Cardiac septum (tissue), 1 donor: ENCODE results near the gene NRAP. TPM values are rescaled to one million over a fixed set of nuclear protein-coding genes. Genes with fewer than 3 reads are reported as not detected.

Experiments used
- DNase-seq: peaks from one replicate; pipeline ENCODE4 v3.0.0-alpha.2; 2020; ENCODE audit warnings: low spot score
- intact Hi-C: fragments of 100-400 bp; cut with DNase I; formaldehyde crosslinking; loops from one replicate; pipeline ENCODE4 v1.14.0; 2022
- total RNA-seq: library from RNA; stranded (reverse); fragmentation: NEBNext Ultra II Directional; extraction: Animal tissue kit (Norgen Biotek cat#: 25700); gene quantifications from one replicate; pipeline ENCODE4 v1.2.1, GENCODE V29; 2021
- donor health status: DM: no; HTN: no; CAD: no.

NRAP gene
- total RNA-seq, 1 donor from 2014 or later: 1,029 TPM

DNA sequence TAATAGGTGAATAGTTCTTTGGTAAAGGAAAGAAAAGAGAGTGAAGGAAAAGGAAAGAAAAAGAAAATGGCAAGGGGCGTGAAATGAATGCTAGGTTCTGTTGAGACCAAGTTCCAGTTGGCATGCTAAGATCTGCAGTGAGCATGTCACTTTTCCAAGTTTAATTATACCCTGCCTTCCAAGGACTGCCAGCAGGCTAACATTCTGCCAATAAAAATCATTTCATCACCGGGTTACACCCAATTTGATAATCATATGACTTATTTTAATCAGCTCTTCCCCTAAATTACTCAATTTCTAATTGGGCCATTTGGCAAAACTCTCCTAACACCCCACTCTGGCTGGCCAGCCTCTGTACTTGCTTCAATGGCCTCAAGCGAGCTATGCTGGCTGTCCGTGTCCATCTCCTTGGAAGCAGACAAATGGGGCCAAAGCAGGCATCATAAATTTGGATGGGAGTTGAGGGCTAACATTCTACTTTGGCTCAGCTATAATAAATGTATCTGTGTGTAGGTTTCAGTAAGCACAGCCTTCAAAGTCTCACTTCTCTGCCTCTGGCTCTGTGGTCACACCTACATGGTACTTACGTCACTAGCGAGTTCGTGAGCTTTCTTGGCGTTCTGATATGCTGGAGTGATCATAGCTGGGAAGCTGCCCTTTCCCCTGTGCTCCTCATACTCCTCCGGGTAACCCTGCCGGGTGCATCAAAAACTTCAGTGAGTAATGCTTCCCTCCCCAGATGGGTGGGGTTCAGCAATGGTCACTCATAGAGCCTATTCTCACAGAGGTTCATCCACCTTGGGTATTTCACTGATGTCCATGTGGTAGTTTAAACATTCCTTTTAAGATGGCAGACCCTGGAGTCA, 17.3 kb downstream of the NRAP start:
- DNase-seq: no peak
- intact Hi-C loops: loop anchor here (2.0 kb wide), 1 partner anchor 14 kb away; no protein-coding TSS in a partner anchor

DNA sequence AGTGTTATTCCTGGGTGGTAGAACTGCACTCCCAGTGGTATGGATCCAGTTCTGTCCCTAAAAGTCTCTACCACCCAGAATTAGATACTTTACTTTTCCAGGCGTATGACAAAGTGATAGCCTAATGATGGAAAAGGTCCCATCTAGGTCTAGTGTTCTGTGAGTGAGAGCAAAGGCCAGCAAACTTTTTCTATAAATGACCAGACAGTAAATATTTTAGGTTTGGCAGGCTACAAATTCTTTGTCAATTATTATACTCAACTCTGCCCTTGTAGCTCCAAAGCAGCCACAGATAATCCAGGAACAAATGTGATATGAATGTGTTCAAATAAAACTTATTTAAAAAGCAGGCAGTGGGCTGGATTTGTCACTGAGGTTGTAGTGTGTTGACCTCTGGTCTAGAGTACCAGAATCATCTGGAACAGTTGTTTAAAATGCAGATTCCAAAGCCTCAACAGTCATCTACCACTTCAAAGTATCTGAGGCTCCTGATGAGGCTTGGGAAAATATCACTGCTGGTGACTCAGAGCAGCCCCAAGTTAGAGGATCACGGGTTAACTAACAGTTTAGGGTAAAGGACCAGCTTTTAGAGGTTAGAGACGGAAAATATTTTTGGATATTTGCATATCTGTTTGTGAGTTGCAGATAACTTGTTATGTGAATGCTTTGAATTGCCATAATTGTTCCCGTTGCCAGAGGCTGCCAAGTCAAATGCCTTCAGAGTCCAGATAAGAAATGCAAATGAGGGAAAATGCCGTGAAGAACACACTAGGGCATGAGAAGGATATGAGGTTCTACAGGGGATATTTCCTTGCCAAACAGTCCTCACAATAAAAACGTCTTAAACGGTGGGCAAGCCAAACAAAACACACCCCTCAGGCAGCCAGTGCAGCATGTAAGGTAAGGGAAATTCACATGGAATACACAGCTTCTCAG, 19.4 kb downstream of the NRAP start:
- intact Hi-C loops: no loop called here
- no peak for DNase-seq

DNA sequence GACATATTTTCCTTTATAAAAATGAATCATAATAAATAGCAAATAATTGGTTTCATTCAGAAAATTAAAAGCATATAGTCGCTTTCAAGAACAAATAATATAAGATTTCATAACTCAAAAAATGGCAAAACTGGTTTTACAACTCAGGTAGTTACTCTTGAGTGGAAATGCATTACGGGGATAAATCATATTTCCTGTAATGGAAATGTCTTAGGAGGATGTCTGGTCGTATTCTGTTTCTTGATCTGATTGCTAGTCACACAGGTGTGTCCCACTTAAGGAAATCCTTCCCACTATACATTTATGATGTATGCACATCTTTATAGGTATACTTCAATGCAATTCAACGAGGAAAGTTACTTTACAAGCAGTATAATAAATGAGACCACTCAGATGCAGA, 20.7 kb downstream of the NRAP start:
- no peak for DNase-seq
- intact Hi-C loops: no loop called here

DNA sequence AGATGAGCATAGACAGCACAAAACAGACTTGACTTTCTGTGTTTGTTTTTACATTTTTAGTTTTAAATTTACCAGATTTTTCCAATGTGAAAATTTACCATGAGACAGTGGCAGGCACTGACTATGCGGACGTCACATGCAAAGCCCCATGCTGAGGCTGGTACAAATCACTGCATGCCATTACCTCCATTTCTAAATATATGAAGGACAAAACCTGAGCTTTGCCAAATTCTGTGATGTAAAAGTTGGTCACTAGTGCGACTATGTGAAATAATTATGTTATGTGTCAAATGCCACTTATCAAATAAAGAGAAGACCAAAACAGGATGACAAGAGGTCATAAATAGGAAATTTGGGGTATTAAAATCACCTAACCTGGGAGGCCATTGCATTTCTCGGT, 22.1 kb downstream of the NRAP start:
- no peak for DNase-seq
- intact Hi-C loops: no loop called here

DNA sequence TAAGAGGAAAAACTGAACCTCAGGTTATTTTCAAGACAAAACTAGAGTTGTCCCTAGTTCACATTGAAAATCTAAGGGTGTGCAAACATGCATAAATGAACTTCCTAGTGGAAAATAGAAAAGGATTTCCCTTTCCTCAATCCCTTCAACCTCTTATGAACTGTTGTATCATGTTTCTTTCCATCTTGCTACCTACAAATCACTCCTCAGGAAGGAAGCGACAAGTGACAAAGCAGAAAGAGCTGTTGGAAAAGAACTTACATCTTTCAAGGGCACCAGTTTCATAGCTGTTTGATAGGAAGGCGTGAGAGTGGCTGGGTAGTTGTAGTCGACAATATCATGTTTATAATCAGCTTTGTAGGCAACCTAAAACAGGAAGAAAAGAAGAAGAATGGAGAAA, 23.9 kb downstream of the NRAP start:
- intact Hi-C loops: no loop called here
- DNase-seq: no peak

DNA sequence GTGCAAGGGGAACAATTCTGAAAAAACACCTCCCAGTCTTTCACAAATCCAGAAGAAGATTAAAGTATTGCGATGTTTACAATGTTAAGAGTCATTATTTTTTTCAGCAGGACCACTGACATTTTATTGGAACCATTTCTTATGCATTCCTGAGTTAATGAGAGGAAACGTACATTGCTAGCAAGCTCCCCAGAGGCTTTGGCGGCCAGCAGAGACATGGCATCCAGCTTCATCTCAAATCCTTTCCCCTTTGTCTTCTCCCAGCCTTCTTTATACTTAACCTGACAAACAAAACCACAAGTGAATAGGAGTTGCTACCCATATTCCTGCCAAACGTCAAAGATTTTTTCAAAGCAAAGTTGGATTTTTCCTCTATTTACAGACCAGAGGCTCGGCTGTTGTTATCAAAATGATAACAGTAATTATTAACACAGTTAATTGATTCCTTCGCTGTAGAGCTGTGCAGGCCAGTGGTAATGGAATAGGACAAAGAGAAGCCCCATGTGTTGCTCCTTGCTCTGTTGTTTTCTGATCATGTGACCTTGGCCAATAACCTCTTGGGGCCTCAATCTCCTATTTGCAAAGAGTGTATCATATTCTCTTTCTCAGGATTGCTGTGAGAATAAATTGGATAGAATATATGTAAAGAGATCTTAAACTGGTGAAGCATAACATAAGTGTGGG, 32.0 kb downstream of the NRAP start:
- DNase-seq: no peak
- intact Hi-C loops: no loop called here

DNA sequence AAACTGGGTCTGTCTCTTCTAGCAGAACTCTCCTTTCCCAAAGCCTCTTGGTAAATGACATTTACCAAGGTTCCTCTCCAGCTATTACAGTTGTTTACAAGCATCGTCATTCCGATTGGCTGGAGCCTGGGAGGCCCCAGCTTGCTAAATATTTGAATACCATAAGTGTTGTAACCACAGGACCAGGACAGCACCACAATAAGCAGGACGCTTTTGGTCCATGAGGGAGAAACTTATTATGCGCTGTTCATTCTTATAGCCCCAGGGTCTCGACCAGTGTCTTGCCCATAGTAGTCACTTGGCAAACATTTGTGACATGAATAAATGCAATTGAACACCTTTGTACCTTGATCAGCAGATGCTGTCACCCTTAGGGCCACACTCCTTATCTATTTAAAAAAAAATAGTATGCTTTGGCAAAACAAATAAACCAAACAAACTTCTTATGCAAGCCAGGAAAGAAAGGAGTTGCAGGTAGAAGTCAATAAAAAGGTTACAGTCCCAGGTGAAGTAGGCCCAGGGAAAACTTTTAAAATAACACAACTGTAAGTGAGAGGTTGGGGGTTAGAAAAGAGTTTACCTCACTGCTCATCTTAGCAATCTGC, 32.8 kb downstream of the NRAP start:
- intact Hi-C loops: no loop called here
- no peak for DNase-seq

DNA sequence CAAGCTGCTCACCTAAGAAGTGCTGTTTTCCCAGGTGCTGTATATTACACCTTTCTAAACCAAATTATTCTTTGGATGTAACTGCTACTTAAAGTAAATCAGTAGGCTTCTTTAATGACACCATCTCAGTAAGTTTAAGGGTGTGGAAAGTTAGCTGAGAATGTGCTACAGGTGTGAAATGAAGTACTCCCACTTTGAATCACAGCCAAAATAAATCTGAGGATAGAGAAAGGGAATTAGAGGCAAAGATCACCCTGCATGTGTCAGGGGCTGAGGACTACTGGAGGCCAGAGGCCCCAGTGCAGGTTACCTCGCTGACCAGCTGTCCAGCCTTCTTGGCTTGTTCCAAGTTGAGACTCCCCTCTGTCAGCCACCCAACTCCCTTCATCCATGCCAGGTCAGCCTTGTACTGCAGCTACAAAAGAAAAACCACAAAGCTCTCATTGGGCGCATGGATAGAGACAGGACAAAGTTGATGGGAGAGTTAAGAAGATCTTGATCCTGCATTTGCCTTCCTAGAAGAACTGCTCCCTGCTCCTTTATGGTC, 35.2 kb downstream of the NRAP start:
- no peak for DNase-seq
- intact Hi-C loops: loop anchor here (5.0 kb wide), 1 partner anchor 34 kb away; the partner anchor contains the start of gene NRAP

DNA sequence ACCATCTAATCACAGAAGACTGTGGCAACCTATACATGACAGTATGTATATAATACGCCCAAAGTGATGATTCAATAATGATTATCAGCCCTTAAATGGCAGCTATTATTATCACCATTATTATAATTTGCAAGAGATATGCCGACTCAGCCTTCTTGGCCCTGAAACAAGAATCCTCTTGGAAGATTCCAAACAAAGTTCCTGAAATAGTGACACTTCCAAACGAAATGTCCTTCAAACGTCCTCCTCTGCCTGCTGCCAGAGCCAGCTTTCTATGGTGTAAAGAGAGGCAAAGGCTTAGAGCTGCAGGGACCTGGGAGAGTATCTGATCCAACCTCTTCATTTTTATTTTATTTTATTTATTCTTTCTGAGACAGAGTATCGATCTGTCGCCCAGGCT, 36.0 kb downstream of the NRAP start:
- intact Hi-C loops: loop anchor here (5.0 kb wide), 1 partner anchor 34 kb away; the partner anchor contains the start of gene NRAP
- DNase-seq: no peak

DNA sequence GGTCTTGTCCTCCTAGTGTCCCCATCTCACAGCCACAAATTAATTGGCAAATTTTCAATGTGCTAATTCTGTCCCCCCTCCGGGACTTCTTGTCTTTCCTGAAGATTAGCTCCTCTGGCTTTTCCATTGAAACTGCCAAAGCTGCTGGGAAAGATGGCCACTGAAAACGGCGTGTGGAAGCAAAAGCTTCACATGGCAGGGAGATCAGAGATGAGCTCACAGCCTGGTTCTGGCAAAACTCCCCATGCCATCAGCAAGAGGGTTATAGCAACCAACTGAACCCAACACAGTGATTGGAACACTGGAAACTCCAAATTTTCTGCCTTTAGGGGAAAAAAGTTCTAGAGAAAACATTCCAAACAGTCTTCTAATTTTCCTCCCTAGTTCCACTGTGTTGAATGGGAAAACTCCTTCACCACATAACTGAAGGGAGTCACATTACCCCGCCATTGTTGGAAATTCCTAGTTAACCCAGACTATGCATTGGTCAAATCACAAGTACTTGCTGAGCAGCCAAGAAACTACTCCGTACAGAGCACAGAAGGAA, 37.0 kb downstream of the NRAP start:
- intact Hi-C loops: loop anchor here (5.0 kb wide), 1 partner anchor 35 kb away; the partner anchor contains the start of gene NRAP
- no peak for DNase-seq

DNA sequence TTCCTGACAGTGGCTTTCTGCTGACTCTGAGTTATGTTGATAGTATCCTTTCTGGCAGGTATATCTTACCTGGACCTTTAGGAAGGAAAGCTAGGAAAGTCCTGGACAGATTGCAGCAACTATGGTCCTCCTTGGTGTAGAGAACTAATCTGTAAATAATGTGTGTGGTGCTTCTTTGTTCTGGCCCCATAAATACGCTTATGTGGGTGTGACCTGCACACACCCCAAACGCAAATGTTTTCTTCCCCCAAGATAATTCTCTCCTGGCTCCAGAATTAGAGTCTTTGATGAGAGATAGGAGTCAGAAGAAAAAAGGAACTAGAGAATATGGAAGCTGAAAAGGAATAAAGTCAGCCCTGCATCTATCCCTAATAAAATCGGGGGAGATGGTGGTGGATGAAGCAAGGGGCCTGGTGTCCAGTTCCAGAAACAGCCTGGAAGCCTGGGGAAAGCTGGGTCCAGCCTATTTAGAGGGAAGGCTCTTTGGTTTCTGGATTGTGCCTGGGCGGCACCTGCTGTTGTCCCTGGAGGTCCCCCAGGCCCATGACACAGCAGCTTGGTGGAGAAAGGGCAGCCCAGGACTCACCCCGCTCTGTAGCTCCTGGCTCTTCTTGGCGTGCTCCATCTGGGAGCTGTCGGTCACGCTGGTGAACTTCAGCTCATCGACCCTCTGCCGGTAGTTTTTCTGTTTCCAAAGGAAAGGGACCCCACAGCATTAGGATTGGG, 38.2 kb downstream of the NRAP start:
- DNase-seq: no peak
- intact Hi-C loops: loop anchor here (5.0 kb wide), 1 partner anchor 37 kb away; the partner anchor contains the start of gene NRAP

DNA sequence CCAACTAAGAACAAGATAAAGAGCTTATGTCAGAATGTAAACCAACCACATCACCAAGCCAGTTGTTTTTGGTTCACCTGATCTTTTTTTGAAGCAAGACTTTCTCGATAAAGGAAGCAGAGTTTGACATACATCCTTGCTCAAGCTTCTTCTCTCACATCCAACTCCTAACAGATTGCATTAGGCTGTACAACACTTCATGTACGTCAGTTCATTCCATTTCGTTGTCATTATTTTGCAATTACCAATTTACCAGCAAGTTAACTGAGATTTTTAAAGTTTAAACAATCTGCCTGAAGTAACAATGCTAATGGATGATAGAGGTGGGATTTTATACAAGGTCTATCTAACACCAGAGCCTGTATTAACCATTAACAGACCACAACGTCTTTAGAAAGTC, 41.0 kb downstream of the NRAP start:
- DNase-seq: no peak
- intact Hi-C loops: no loop called here

DNA sequence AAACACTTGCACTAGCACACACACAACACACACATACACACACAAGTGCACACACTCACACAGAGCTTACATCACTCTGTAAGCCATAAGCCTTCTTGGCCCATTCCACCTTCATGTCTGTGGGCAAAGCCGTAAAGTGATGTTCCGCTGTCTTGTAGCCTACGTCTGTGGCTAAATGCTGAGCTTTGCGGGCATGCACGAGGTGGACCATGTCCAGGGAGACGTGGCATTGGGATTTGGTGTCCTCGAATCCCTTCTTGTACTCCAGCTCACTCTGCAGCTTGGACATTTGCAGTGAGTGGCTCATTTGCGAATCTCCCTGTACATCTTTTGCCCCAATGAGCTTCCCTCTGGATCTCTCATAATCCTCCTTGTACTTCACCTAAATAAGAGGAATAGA, 42.0 kb downstream of the NRAP start:
- no peak for DNase-seq
- intact Hi-C loops: no loop called here

DNA sequence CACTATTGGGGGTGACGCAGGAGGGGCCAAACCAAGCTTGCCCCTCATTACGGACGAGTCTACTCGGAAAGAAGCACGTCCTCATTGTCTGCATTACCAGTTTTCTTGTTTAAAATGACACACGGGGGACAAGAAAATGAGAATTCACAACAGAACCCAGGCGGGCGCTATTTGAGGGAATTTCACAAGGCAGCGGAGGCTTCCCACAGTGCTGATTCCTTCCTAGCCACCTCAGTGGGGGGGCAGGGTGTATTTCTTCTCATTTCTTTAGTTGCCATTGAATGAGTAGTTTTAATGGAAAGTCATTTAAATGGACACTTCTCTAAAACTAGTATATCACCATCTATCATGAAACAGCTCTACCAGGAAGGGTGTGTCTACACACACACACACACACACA, 42.9 kb downstream of the NRAP start:
- DNase-seq: peak; percentile 22
- intact Hi-C loops: no loop called here

DNA sequence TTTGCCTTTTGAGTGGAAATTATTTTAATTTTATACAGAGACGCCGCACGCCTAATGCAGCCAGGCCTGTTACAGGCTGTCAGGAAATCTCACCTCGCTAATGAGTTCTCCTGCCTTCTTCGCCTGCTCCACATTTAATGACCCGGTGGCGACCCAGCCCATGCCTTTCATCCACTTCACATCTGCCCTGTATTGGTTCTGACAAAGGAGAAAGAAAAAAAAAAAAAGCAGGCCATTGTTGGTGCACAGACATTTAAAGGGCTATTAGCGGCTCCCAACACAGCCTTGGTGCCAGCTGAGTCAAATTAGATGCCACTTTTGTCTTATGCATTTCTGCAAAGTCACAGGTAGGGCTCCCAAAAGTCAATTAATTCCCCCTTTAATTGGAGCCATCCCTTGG, 43.3 kb downstream of the NRAP start:
- DNase-seq: peak; percentile 15
- intact Hi-C loops: no loop called here

DNA sequence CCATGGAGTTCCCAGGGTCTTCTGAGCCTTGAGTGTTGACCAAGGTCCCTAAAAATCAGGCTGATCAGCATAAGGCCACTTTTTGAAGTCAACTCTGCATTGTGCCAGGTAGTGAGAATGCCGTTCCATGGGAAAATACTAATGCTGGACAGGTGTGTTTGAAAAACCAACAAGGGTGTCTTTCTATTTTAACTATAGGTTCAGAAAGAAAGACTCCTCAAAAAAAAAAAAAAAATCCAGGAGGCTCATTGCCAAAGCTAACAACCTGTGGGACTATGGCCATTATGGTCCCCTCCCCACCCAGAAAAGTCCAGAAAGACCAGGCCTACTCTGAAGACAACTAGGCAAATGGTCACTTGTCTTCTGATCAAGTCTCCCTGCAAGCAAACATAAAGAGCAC, 44.4 kb downstream of the NRAP start:
- intact Hi-C loops: no loop called here
- no peak for DNase-seq

DNA sequence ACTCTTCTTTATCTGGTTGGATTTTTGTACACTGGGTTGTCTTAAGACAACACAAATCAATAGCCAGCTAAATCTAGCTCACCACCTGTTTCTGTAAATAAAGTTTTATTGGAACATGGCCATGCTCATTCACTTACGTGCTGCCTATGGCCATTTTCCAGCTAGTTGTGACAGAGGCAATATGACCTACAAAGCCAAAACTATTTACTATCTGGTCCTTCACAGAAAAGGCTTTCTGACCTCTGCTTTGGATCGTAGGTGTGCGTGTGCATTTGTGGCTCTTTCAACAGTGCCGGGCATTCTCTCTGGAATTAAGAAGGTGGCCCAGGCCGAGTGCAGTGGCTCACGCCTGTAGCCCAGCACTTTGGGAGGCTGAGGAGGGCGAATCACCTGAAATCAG, 45.5 kb downstream of the NRAP start:
- intact Hi-C loops: no loop called here
- no peak for DNase-seq

DNA sequence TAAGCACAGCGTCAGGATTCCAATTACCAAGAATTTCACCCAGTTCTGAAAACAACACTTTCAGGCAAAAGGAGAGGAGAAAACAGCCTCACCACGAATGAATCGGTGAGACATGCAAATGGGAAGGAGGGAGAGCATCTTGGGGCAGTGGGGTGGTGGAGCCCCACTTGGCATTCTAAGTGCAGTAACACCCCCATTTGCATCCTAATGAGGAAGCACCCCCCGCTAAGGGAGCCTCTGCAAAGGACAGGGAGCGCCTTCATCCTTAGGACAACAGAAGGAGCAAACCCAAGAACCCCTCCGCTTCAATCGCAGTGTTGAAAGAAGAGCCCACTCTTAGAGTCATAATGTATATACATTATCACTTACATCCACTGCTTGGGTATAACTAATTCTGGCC, 46.8 kb downstream of the NRAP start:
- DNase-seq: peak; percentile 12
- intact Hi-C loops: no loop called here
